AG04449 (cell line): Measurements from ENCODE around the gene ZEB2.

ENCODE experiments used
- CTCF ChIA-PET: fragments of 350-600 bp; formaldehyde crosslinking; extraction: SDS; loops from one replicate; lab custom pipeline; 2021; ENCODE audit warnings: antibody characterized with exemption; lab: Yijun Ruan, JAX
- POLR2A ChIA-PET: fragments of 400-600, 350-600 bp; formaldehyde crosslinking; extraction: SDS; loops from one replicate; lab custom pipeline; 2020; ENCODE audit warnings: antibody characterized with exemption, inconsistent platforms; lab: Yijun Ruan, JAX
- DNase-seq: peaks from one replicate; pipeline ENCODE4 v3.0.0-alpha.2; 2010; ENCODE audit warnings: low read depth, low spot score
- H3K4me3 ChIP-seq: 2 replicates; pipeline ENCODE4 v1.5.1; 2011; ENCODE audit warnings: low read depth, mild to moderate bottlenecking, control low read depth, low read length
- CTCF ChIP-seq: IDR thresholded peaks from one replicate; pipeline ENCODE4 v1.5.1; 2011; ENCODE audit warnings: mild to moderate bottlenecking, moderate library complexity, low read length, control low read depth, inconsistent platforms; ENCODE audit not compliant: insufficient read depth; ENCODE audit errors: missing control alignments

The ZEB2 gene

GRCh38 chr2:144477281-144477956 lies 42.5 kb downstream of the ZEB2 start:
- TF ChIP-seq CTCF: no peak

GRCh38 chr2:144476682-144477081 lies 43.2 kb downstream of the ZEB2 start:
- no peak overlapping the region for H3K4me3 ChIP-seq
- no peak for TF ChIP-seq CTCF
- no peak for DNase-seq
- ChIA-PET CTCF (no interaction called here), POLR2A (no interaction called here)

More at GRCh38 chr2:144477281-144477956, 42.5 kb downstream of the ZEB2 start:
- ChIA-PET CTCF (no interaction called here), POLR2A (no interaction called here)
- DNase-seq: no peak
- no peak overlapping the region for H3K4me3 ChIP-seq

GRCh38 chr2:144475569-144476275 lies 44.2 kb downstream of the ZEB2 start:
- CTCF ChIA-PET: no interaction called here
- no peak for TF ChIP-seq CTCF
- no peak overlapping the region for H3K4me3 ChIP-seq
- POLR2A ChIA-PET: no interaction called here
- DNase-seq: no peak

- no peak overlapping the region for H3K4me3 ChIP-seq
- no peak for TF ChIP-seq CTCF
- CTCF ChIA-PET: no interaction called here
- POLR2A ChIA-PET: no interaction called here
- DNase-seq: no peak
Measured at GRCh38 chr2:144475044-144475443, 44.9 kb downstream of the ZEB2 start.

GRCh38 chr2:144474017-144474416 lies 45.9 kb downstream of the ZEB2 start:
- H3K4me3 ChIP-seq: no peak overlapping the region
- TF ChIP-seq CTCF: no peak
- no peak for DNase-seq
- CTCF ChIA-PET: no interaction called here
- POLR2A ChIA-PET: no interaction called here

GRCh38 chr2:144472911-144473310 lies 47.0 kb downstream of the ZEB2 start:
- ChIA-PET POLR2A (no interaction called here), CTCF (no interaction called here)
- TF ChIP-seq CTCF: no peak
- no peak overlapping the region for H3K4me3 ChIP-seq
- DNase-seq: no peak
